HG03025 (cell line): ENCODE data around the gene TTC7B.

ENCODE experiments used
- ATAC-seq: cut with Tn5 transposase; IDR thresholded peaks from one replicate; pipeline ENCODE4 v1.9.1; 2021; ENCODE audit warnings: mild to moderate bottlenecking, moderate library complexity; ENCODE audit not compliant: unreplicated experiment, low FRiP score

TTC7B gene

DNA sequence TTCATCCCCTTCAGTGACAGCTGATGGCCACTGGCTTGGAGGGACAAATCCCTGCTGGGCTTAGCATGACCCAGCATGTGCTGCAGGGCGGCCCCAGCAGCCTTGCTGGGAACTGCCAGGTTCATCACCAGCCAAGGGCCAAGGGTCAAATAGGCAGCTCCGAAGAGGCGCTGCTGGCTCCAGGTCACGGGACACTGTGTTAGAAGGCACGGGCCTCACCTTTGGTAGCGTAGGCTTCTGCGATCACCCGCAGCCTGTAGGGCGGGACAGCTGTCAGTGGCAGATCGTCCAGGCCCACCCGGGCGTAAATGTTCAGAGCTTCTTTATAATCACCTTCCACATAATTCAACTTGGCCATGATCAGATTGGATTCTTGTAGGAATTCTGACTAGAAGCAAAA lies 35.7 kb downstream of the TTC7B start:
- ATAC-seq, result no peak

DNA sequence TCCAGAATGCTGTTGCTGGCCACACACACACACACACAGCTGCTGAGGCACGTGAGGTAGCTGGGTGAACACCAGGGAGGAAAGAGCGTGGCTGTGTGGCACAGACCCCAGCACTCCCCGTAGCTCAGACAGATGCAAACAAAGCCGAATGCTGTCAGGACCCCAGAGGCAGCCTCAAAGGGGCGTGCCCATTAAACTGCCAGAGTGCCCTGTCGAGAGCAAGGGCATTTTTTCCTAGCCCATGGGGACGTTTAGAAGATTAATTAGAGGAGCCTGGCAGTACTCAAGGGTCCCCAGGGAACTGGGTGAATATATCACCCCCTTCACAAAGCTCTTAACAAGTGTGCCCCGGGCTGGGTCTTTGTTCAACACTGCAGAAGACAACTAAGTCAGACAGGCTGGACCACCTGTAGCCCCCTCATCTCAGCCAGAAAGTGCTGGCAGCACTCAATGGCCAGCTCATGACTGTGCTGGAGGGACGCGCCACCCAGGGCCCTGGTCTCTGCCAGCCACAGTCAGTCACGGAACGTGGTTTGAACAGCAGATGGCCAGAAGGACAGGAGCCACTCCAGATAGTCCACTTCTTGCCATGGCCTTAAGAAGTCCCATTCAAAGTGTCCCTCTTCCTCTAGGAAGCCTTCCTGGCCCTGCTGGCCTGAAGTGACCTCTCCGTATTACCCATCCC lies 37.5 kb downstream of the TTC7B start:
- no peak for ATAC-seq

DNA sequence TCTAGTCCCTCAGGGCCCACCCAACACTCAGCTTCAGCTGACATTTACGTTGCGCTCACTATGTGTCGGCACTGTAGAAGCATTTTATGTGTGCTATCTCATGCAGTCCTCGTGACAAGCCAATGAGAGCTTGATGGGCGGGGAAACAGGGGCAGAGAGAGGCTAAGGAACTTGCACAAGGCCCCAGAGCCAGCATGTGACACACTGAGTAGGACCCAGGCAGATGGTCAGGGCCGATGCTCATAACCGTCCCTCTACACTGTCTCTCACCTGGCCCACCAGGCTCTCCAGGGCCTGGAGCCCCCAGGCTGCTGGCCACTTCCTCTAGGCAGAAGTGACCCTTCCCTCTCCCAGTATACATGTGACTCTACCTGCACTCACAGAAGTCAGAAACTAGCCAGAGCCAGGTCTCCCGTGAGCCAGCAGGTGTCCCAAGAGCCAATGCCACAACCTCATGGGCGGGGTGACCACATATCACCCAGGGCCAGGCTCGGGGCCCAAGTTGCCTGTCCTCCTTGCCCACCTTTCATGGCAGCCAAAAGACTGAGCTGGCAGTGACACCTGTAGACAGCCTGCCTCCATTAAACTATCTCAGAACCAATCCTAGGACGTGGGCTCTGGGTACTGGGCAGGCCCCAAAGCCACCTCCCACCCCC lies 38.3 kb downstream of the TTC7B start:
- ATAC-seq, result no peak

DNA sequence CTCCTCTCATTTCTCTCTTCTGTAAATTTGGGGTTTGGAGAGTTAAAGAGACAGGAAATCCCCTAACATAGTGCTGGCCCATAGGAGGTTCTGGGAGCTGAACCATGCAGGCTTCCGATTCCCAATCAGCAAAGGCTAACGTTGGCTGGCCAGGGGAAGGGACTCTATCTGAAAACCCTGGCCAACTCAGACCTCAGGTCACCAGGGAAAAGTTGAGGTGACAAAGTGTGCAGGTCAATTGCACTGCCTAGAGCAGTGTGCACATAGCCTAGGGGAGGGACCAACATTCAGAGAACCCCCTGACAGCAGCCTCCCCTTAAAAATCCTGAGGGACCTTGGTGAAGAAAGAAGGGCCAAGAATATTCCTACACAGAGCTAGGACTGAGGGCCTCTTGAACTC lies 38.9 kb downstream of the TTC7B start:
- no peak for ATAC-seq

DNA sequence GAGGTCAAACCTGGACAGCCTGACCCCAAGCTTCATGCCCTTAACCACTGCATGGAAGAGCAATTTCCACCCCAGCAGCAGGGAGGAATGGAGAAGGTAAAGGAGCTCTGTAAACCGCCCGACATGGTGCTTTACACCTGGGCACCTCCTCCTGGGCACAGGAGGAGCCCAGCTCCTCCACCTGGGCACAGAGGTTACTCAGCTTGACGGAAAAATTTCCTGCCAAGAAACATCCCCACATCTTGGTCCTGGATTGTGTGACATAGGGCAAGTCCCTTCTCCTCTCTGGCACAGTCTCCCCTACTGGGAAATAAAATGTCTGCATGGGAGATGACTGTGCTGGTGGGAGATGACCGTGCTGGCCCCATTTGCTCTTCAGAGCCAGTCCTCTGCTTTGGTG lies 40.8 kb downstream of the TTC7B start:
- ATAC-seq, result no peak

DNA sequence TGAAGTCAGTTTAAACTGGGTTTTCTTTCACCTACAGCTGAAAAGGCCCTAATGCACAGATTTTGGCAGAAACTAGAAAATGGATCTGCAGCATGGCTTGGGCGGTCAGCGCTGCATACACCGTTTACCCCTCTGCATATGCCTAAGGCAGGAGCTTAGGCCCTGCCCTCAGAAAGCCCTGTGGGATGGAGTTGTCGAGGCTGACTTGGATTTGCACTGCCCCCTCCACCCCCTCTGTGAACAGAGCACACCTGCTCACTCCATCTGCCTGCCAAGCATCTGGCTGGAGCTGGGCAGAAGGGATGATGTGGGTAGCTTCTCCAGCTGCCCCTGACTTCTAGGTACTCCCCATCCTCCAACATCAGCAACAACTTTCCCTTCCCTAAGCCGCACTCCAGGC lies 41.9 kb downstream of the TTC7B start:
- ATAC-seq, result no peak

DNA sequence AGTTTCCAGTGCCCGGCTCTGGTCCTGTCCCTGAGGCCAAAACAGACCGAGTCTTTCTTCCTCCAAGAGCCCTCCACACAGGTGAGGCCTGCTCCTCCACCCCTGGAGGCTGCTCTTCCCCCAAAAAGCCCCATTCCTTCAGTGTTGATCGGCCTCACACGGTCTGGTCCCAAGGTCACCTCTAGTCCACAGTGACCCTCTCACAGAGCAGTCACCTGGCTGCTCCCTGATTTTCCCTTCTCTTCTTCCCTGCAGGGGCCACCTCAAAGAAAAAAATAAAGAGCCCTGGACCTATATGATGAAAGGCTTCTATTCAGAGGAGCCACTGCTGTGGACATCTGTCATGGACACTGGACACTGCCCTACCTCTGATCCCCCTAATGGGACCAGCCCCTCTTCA lies 42.5 kb downstream of the TTC7B start:
- ATAC-seq, result no peak

DNA sequence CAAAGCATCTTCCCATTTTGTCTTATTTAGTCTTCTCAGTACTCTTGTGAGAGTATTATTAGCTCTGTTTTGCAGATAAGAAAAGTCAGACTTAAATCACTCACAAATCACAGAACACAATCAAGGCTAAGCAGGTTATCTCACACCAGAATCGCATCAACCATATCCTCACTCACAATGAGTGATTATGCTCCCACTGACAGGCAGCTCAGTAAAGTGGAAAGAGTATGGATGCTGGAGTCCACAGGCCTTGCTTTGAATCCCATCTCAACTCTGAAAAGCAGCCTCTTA lies 43.1 kb downstream of the TTC7B start:
- no peak for ATAC-seq

DNA sequence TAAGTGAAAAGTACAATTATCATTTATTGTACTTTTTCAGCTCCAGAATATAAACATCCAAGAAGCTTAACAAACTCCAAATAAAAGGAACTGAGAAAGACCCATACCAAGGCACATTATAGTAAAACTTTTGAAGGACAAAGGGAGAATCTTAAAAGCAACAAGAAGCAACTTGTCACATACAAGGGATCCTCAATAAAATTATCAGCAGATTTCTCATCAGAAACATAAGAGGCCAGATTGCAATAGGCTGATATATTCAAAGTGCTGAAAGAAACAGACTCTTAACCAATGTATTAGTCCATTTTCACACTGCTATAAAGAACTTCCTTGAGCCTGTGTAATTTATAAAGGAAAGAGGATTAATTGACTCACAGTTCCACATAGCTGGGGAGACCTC lies 48.3 kb downstream of the TTC7B start:
- ATAC-seq, result no peak

DNA sequence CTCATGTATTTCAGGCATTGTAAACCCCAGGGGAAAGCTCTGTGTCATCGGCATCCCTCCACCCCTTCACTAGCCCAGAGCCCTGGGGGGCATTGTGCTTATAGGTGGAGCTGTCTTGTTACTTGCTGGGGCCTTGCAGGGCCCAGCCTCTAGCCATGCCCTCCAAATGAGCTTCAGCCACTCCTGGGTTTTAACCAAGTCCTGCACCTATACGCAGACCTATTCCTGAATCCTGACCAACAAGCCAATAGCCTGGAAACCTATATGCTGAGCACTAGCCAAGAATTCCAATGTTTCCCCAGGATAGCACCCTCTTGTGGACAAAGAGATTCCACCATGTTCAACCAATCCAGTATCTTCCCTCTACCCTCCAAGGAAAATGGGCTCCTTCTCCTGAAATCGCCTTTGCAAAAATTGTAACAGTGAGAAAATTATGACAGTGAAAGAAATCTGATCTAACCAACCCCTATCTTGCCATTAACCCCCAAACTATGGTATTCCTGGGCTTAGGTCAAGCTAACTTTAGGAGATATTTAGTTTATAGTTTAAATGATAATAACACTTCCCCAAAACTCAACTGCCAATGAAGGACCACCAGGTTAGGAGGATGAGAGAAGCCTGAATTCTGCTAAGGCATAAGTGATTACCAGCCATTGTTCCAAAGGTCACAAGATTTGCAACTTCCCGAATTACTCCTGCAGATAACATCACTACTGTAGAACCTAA lies 55.5 kb downstream of the TTC7B start:
- no peak for ATAC-seq

DNA sequence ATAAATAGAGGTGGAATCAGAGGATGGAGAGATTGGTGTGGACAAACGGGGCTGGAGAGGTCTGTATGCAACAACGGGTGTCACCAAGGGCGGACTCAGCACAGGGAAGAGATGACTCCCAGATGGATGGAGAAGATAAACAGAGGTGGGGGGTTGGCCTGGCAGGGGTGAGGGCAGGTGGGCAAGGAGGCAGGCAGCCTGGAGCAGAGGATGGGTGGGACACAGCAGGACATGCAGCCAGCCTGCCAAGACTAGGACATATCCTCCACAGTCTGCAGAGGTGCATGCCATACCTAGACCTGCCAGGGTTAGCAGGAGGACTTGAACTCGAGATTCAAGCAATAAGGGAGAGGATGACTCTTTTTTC lies 56.2 kb downstream of the TTC7B start:
- ATAC-seq, result no peak

DNA sequence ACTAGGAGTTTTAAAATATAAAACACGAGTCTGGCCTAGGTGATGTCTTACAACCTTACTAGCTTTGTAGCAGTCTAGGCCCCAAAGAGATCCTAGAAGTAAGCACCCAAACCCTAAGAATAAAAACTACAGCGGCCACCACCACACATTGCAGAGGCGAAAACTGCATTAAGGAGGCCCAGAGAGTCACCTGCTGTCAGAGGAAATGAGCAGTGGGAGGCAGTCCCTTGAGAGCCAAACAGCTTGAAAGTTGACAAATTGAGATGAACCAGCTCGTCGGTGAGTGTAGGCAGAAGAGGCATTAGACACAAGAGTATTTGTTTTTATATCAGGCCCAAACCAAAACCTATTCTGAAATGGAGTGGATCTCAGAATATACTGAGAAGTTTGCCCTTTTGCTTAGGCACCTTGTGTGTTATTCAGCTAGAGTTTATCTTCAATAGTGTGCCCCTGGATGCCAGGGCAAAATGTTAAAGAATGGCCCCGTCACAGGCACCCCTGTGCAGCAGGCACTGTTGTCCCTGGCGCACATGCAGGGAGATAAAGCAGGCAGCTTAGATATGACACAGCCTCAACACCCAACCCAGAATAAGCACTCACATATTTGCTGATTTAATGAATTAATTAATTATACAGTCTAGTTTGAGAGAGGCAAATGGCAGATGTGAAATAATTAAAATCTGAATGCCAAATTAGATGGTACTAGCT lies 56.7 kb downstream of the TTC7B start:
- no peak for ATAC-seq

DNA sequence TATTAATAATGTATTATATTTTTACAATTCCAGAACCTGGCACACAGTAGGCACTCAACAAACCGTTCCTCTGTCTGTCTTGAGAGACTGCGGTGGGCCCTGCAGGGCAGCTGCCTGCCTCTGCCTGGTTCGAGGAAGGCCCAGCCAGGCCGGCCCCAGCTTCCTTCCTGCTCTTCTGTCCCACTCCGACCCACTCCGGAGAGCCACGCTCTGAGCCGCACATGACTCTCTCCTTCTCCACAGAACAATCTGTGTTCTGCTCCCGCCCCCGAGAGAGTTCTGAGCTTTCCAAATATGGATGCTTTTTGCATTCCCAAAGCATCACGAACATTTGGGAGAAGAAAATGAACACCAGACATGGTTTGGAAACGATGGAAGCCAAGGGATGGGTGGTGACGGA lies 57.3 kb downstream of the TTC7B start:
- ATAC-seq, result no peak

DNA sequence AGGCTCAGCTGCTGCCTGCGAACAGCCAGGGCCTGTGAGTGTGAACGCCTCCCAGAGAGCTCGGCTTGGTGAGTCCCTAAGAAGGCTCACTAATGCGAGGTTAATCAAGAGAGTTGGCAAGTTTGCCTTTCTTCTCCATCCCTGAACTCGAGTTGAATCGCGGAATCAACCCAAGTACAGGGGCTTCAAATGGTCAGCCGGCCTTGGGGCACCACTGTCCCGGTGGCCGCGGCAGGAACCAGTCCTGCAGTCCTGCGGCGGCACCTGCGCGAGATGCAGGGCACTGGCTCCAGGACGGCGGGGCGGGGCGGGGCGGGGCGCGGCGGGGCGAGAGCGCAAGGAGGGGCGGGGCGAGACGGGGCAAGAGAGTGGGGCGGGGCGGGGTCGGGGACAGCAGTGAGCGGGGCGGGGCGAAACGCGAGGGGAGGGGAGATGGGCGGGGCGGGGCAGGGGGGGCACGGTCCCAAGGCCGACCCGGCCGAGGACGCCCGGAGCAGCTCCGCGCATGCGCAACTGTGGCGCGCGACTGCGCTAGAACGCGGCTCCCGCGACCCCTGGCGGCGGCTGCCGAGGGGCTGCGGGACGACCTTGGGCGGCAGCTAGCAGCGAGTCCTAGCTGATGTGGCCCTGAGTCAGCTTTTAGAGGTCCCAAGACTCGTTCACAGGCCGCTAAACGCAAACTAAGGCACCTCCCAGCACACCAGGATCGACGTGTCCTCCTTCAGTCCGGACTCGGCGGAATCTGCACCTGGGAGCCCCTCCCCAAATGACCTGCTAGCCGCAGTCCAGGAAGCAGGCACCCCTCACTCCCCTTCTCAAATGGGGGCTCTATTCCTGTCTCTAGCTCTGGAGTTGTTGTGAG lies 58.0 kb downstream of the TTC7B start:
- peak; percentile 80 for ATAC-seq

DNA sequence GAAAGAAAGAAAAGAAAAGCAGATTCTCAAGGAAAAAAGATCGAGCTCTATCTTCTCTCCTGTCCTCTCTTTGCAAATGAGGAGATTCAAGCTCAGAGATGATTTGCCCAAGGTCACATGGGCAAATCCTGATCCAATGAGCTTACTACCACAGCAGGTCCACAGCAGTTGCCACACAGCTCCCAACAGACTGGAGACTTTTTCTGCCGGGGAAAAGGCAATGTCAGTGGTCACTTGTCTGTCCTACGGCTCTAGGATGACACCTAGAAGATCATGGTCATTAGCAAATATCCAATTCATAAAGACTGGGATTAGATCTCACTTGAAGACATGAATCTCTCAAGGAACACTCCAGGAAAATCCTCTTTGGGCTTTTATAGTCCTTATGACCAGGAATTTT lies 58.8 kb downstream of the TTC7B start:
- no peak for ATAC-seq

DNA sequence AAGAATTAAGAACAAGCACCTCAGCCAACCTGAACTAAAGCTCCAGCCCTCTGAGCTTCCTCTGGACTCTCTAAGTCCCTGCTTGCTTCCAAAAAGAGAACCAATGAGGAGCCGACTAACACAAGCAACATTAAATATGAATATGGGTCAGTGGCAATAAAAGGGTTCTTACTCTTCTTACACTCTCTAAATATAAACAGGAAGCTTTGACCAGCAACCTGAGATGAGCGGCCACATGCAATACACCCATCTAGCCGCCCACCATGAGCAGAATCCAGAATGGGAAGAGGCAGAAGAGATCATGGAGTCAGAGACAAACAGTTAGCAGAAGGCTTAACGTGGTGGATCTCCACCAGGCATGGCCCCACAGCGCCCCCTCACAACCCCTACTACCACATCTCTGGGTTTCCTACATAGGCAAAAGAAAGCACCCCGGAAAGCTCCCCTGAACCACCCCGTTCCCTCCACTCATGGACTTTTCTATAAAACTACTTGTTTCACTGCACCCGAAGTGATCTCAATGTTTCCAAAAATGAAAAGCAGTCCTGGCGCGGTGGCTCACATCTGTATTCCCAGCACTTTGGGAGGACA lies 59.4 kb downstream of the TTC7B start:
- ATAC-seq, result no peak

DNA sequence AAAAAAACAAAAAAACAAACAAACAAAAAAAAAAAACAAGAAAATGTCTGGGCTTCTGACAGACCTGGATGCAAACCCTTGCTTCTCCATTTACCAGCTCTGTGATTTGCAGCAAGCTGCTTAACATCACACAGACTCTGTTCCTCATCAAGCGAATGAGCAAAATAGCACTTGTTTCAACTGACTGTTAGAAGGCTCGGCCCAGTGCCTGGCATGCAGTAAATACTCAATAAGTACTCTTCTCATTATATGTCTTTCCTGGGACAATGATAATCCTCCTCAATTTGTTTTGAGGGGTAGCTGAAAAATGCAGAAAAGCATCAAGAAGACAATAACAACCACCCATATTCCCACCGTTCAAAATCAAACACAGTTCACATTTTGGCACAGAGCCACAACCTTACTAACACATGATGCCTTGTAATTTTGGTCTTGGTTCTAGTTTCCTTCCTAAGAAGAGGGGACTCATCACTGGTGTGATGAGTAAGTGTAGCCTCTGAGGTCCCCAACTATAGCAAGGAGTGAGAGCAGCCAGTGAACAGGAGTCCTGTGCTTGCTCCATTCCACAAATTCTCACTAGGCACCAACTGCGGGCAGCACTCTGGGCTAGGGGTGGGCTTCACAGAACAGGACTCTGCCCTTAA lies 60.4 kb downstream of the TTC7B start:
- ATAC-seq, result no peak

DNA sequence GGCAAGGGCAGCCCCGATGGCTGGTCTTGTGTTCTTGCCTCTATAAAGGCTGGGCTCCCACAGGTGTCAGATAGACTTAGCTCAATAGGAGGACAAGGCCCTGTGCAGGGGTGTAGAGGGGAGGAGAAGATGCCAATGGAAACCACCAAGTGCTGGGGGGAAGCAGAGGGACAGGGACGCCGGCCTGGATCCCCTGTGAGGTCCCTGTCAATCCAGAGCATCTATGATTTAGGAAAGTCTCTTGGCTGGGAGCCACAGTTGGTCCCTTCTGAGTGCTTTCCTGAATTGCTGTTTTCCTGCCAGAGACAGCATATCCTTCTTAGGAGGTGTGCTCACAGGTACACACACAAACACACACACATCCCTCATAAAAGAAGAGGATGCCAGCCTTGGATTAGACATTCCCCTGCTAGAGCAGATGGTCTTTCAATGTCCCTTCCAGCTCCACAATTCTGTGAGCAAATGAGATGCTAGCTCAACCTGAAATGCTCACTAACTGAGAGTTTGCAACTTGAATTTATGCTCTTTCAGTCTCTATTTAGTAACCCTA lies 62.7 kb downstream of the TTC7B start:
- ATAC-seq, result no peak

DNA sequence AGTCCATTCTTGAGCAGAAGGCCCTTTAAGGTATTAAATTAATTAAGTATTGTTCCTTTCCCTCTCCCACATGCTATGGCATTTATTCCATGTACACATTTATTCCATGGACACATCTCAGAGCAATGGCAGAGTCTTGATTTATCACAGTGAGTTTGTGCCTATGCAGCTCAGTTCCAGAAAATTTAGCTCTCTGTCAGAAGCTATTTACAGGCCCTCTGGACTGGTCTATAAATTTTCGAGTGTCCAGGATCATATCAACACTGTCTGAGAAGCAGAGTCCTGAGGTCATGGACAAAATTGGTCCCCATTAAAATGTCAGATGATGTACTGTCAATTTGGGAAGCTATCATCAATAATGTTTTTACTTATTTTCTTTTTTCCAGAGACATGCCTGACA lies 65.5 kb downstream of the TTC7B start:
- no peak for ATAC-seq

DNA sequence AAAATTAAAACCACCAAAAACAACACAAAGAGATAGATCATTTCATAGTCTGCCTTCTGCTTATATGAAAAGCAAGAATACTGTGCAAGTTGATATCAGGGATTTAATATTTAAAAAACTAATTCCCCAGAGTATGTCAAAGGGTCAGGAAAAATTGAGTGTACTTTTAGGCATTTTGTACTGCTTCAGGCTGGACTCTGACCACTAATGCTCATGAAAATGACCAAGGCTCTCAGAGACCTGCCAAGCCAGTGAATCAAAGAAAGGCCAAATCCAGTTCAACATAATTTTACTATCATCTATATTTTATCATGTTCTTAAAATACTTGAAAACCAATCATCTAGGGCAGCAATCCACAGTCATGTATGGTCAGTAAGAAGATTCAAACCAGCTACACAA lies 66.0 kb downstream of the TTC7B start:
- ATAC-seq, result no peak
